Measurements from ENCODE around the gene ACYP2.
A peak's percentile ranks its signal among the peaks of the same experiment; 100 is the strongest.

- TF ChIP-seq CTCF (IDR thresholded peaks at IDR 0.05) (no peak), POLR2AphosphoS5 (IDR thresholded peaks at IDR 0.05) (peak; percentile 97 to 99), EP300 (IDR thresholded peaks at IDR 0.05) (no peak)
Observed at GRCh38 chr2:54330162-54330925, 214.9 kb downstream of the ACYP2 start.
